Brain microvascular endothelial cell (primary cell): ENCODE results near the gene AFF1.

Experiments
- DNase-seq: peaks from one replicate; pipeline ENCODE4 v3.0.0-alpha.2; 2020
- H3K27ac ChIP-seq: fragments of 250-450 bp; sonication (Bioruptor Pico); 2 replicates; pipeline ENCODE4 v1.5.1; 2020; ENCODE audit warnings: mild to moderate bottlenecking, moderate library complexity
- H3K27me3 ChIP-seq: fragments of 250-450 bp; sonication (Bioruptor Pico); replicated peaks from 2 replicates; pipeline ENCODE4 v1.5.1; 2020; ENCODE audit warnings: mild to moderate bottlenecking
- H3K36me3 ChIP-seq: fragments of 250-450 bp; sonication (Bioruptor Pico); replicated peaks from 2 replicates; pipeline ENCODE4 v1.5.1; 2020; ENCODE audit warnings: mild to moderate bottlenecking
- H3K4me3 ChIP-seq: 2 replicates; pipeline ENCODE4 v1.5.1; 2011; ENCODE audit warnings: low read depth, mild to moderate bottlenecking, control low read depth, low read length, moderate library complexity
- in situ Hi-C: cut with HindIII; loops from 2 replicates; pipeline ENCODE4 v1.10.0; 2017; ENCODE audit warnings: low sequenced_read_pairs, low pct_ligation_motif_present
- TF ChIP-seq, protein P1 (sequence below): IDR thresholded peaks from 2 replicates; pipeline ENCODE4 v1.5.1; 2011; ENCODE audit warnings: low read depth, mild to moderate bottlenecking, moderate library complexity, low read length, control low read depth, inconsistent platforms; ENCODE audit errors: missing control alignments

The AFF1 gene

DNA sequence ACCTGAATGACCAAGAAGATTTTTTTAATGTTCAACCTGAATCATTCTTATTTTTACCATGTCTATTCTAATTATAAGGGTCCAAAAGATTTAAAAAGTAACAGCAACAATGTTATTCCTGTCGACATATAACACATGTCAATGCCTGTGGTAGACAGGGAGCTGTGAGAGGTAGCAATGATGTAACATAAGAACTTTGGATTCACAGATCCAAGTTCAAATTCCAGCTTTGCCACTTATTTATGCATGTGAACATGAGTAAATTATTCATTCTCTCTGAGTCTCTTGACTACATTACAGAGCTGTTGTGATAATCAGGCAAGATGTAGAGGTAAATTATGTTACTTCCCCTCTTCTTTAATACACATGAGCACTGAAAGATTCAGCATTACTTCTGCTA, 231.1 kb downstream of the AFF1 start:
- DNase-seq = no peak
- in situ Hi-C loops = no loop called here
- Histone ChIP-seq H3K27ac (no peak overlapping the region), H3K4me3 (no peak overlapping the region), H3K36me3 (no peaks in the 10 kb centered on the region), H3K27me3 (no peaks in the 10 kb centered on the region)
- TF ChIP-seq, protein P1, sequence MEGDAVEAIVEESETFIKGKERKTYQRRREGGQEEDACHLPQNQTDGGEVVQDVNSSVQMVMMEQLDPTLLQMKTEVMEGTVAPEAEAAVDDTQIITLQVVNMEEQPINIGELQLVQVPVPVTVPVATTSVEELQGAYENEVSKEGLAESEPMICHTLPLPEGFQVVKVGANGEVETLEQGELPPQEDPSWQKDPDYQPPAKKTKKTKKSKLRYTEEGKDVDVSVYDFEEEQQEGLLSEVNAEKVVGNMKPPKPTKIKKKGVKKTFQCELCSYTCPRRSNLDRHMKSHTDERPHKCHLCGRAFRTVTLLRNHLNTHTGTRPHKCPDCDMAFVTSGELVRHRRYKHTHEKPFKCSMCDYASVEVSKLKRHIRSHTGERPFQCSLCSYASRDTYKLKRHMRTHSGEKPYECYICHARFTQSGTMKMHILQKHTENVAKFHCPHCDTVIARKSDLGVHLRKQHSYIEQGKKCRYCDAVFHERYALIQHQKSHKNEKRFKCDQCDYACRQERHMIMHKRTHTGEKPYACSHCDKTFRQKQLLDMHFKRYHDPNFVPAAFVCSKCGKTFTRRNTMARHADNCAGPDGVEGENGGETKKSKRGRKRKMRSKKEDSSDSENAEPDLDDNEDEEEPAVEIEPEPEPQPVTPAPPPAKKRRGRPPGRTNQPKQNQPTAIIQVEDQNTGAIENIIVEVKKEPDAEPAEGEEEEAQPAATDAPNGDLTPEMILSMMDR = no peak

DNA sequence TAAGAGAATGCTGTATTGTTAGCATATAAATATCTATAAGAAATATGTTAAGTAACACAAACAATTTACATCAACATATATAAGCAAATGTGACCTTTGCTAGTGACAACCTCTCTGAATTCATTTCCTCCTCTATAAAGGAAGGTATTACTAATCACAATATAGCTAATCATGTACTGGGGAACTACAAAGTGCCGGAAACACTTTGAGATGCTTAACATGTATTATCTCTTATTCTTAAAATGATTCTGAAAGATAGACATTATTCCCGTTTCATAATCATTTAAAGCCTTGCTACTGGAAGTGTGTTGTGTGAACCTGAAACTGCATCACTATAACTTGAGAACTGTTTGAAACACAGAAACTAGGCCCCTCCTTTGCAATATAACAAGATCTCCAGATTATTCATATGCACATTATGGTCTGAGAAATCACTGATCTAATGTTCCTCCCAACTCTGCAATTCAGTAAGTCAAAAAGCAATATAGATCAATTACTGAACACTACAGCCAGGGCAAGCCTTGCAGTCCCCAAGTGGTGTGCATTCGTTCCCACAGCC, 231.6 kb downstream of the AFF1 start:
- Histone ChIP-seq H3K36me3 (no peaks in the 10 kb centered on the region), H3K27ac (no peak overlapping the region), H3K4me3 (no peak overlapping the region), H3K27me3 (no peaks in the 10 kb centered on the region)
- in situ Hi-C loops = no loop called here
- TF ChIP-seq, protein P1 = no peak
- no peak for DNase-seq

DNA sequence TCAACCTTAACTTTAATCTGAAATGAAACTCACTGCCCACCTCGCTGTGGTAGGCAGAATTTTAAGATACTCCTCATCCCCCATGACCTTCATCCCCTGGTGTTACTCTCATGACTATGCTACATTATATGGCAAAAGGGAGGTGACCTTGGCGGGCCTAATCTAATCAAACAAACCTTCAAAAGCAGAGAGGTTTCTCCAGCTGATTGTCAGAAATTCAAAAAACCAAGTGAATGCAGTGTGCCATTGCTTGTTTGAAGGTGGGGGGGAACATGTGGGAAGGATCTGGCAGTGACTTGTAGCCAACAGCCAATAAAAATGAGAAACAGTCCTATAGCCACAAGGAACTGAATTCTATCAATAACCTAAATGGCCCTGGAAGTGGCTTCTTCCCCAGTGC, 237.1 kb downstream of the AFF1 start:
- TF ChIP-seq, protein P1 = no peak
- H3K36me3 ChIP-seq = no peaks in the 10 kb centered on the region
- no peak overlapping the region for H3K27ac ChIP-seq
- H3K27me3 ChIP-seq = no peaks in the 10 kb centered on the region
- in situ Hi-C loops = no loop called here
- DNase-seq = no peak
- no peak overlapping the region for H3K4me3 ChIP-seq

DNA sequence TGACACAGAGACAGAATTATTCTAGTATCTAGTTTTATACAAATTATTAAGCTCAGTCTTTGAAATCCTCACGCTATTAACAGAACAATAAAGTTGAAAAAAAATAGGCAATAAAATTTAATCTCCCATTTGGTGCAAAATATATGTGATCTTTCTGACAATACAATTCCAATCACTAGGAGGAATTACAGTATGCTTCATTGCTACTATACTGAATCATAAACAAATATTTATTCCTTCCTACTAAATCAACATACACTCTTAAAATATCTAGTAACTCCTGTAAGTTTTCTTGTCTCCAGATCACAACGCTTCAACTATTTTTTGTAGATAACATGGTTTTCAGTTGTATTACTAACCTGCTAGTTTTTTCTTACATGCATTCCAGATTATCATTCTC, 239.9 kb downstream of the AFF1 start:
- DNase-seq = no peak
- TF ChIP-seq, protein P1 = no peak
- in situ Hi-C loops = no loop called here
- Histone ChIP-seq H3K27me3 (no peaks in the 10 kb centered on the region), H3K27ac (no peak overlapping the region), H3K36me3 (no peaks in the 10 kb centered on the region), H3K4me3 (no peak overlapping the region)

DNA sequence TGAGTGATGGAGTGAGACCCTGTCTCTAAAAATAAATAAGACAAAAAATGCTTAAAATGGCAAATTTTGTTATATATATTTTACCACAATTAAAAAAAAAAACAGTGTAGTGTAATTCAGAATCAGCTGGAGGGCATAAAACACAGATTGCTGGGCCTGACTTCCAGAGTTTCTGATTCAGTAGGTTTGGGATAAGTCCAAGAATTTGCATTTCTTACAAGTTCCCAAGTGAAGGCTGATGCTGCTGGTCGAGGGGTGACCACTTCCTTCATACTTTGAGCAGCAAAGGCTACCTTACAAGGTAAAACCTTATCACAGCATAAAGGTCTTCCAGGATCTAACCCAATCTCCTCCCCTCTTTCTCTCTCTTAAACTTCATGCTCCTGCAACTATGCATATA, 244.9 kb downstream of the AFF1 start:
- in situ Hi-C loops = no loop called here
- Histone ChIP-seq H3K4me3 (no peak overlapping the region), H3K27me3 (no peaks in the 10 kb centered on the region), H3K36me3 (no peaks in the 10 kb centered on the region), H3K27ac (no peak overlapping the region)
- peak; percentile 17 for DNase-seq
- TF ChIP-seq, protein P1 = no peak

DNA sequence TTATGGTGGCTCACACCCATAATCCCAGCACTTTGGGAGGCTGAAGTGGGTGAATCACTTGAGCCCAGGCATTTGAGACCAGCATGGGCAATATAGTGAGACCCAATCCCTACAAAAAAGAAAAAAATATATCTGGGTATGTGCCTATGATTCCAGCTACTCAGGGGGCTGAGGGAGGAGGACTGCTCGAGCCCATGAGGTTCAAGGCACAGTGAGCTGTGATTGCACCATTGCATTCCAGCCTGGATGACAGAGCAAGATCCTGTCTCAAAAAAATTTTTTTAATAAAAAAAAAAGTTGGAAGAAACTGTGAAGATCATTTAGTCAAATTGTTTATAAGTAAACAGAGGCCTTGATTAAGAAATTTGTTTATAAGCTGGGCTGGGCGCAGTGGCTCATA, 246.0 kb downstream of the AFF1 start:
- Histone ChIP-seq H3K27ac (no peak overlapping the region), H3K4me3 (no peak overlapping the region), H3K36me3 (no peaks in the 10 kb centered on the region), H3K27me3 (no peaks in the 10 kb centered on the region)
- DNase-seq = no peak
- TF ChIP-seq, protein P1 = no peak
- in situ Hi-C loops = no loop called here
